Liver (tissue), 9 donors: ENCODE data around the gene INPPL1. TPM values are rescaled to one million over a fixed set of nuclear protein-coding genes. Genes with fewer than 3 reads are reported as not detected.

Experiments
- DNase-seq: peaks from one replicate; pipeline ENCODE4 v3.0.0-alpha.2; 2017; ENCODE audit warnings: low spot score
- H3K27ac ChIP-seq, 2 donors: one replicate each; pipeline ENCODE4 v1.7.0; 2013; ENCODE audit warnings: inconsistent platforms in 2 of 2, low read length in 2 of 2, control low read depth in 1 of 2, low read depth in 1 of 2, mild to moderate bottlenecking in 1 of 2
- H3K27me3 ChIP-seq, 4 donors: one replicate each; pipeline versions ENCODE4 v1.6.1 to v1.7.0; 2013; ENCODE audit warnings: low read length in 3 of 4, inconsistent platforms in 1 of 4, mild to moderate bottlenecking in 1 of 4, moderate library complexity in 1 of 4; ENCODE audit not compliant: control insufficient read depth in 4 of 4, insufficient read depth in 4 of 4
- H3K36me3 ChIP-seq, 4 donors: one replicate each; pipeline versions ENCODE4 v1.6.1 to v1.7.0; 2013; ENCODE audit warnings: low read length in 3 of 4, mild to moderate bottlenecking in 3 of 4, low read depth in 1 of 4, moderate library complexity in 1 of 4; ENCODE audit not compliant: control insufficient read depth in 4 of 4, insufficient read depth in 3 of 4
- H3K4me1 ChIP-seq, 4 donors: one replicate each; pipeline versions ENCODE4 v1.6.1 to v1.7.0; 2013; ENCODE audit warnings: low read length in 3 of 4, mild to moderate bottlenecking in 3 of 4, moderate library complexity in 1 of 4; ENCODE audit not compliant: control insufficient read depth in 4 of 4, insufficient read depth in 4 of 4
- H3K4me3 ChIP-seq, 3 donors: one replicate each; pipeline versions ENCODE4 v1.6.1 to v1.7.0; 2013; ENCODE audit warnings: low read length in 3 of 3, control low read depth in 1 of 3, low read depth in 1 of 3, mild to moderate bottlenecking in 1 of 3
- H3K9ac ChIP-seq, 2 donors: one replicate each; pipeline ENCODE4 v1.7.0; 2013; ENCODE audit warnings: low read length in 2 of 2, mild to moderate bottlenecking in 2 of 2, moderate library complexity in 2 of 2, control low read depth in 1 of 2, low read depth in 1 of 2
- H3K9me3 ChIP-seq, 4 donors: one replicate each; pipeline versions ENCODE4 v1.6.1 to v1.7.0; 2013; ENCODE audit warnings: low read length in 3 of 4; ENCODE audit not compliant: control insufficient read depth in 4 of 4
- ATF3 ChIP-seq: IDR thresholded peaks from 2 replicates; pipeline ENCODE4 v1.6.1; 2016; ENCODE audit warnings: antibody characterized with exemption
- CTCF ChIP-seq: fragments of 150-350 bp; IDR thresholded peaks from 2 replicates; pipeline ENCODE4 v1.5.1; 2017; ENCODE audit warnings: improper control_type of control experiment, low read depth, low read length; ENCODE audit not compliant: missing input control
- EGR1 ChIP-seq, 2 donors: IDR thresholded peaks; 2 replicates each; pipeline ENCODE4 v1.6.1; 2016 to 2018; ENCODE audit warnings: antibody characterized with exemption in 2 of 2, low read depth in 2 of 2
- FOXA1 ChIP-seq: IDR thresholded peaks from 2 replicates; pipeline ENCODE4 v1.6.1; 2016; ENCODE audit warnings: antibody characterized with exemption
- FOXA2 ChIP-seq: IDR thresholded peaks from 2 replicates; pipeline ENCODE4 v1.6.1; 2016; ENCODE audit warnings: antibody characterized with exemption
- GABPA ChIP-seq, 2 donors: IDR thresholded peaks in 1 of 2; conservative IDR thresholded peaks in 1 of 2; 2 replicates each; pipeline ENCODE4 v1.6.1; 2016; ENCODE audit warnings: antibody characterized with exemption in 2 of 2, mild to moderate bottlenecking in 1 of 2, moderate library complexity in 1 of 2
- HNF4A ChIP-seq, 2 donors: conservative IDR thresholded peaks; 2 replicates each; pipeline ENCODE4 v1.6.1; 2016; ENCODE audit warnings: antibody characterized with exemption in 2 of 2, mild to moderate bottlenecking in 2 of 2
- HNF4G ChIP-seq: IDR thresholded peaks from 2 replicates; pipeline ENCODE4 v1.6.1; 2016; ENCODE audit warnings: antibody characterized with exemption
- JUND ChIP-seq, 2 donors: IDR thresholded peaks; 2 replicates each; pipeline ENCODE4 v1.6.1; 2016; ENCODE audit warnings: antibody characterized with exemption in 2 of 2
- MAX ChIP-seq: IDR thresholded peaks from 2 replicates; pipeline ENCODE4 v1.6.1; 2016; ENCODE audit warnings: antibody characterized with exemption
- NR2F2 ChIP-seq: IDR thresholded peaks from 2 replicates; pipeline ENCODE4 v1.6.1; 2016; ENCODE audit warnings: antibody characterized with exemption
- RAD21 ChIP-seq, 2 donors: IDR thresholded peaks; 2 replicates each; pipeline ENCODE4 v1.6.1; 2016; ENCODE audit warnings: antibody characterized with exemption in 2 of 2, mild to moderate bottlenecking in 2 of 2
- REST ChIP-seq: IDR thresholded peaks from 2 replicates; pipeline ENCODE4 v1.6.1; 2016; ENCODE audit warnings: antibody characterized with exemption, mild to moderate bottlenecking
- RXRA ChIP-seq, 2 donors: IDR thresholded peaks; 2 replicates each; pipeline ENCODE4 v1.6.1; 2017 to 2018; ENCODE audit warnings: antibody characterized with exemption in 2 of 2, mild to moderate bottlenecking in 1 of 2
- SP1 ChIP-seq: IDR thresholded peaks from 2 replicates; pipeline ENCODE4 v1.6.1; 2018; ENCODE audit warnings: antibody characterized with exemption, mild to moderate bottlenecking
- TAF1 ChIP-seq: conservative IDR thresholded peaks from 2 replicates; pipeline ENCODE4 v1.6.1; 2016; ENCODE audit warnings: antibody characterized with exemption, mild to moderate bottlenecking
- YY1 ChIP-seq: IDR thresholded peaks from 2 replicates; pipeline ENCODE4 v1.6.1; 2016; ENCODE audit warnings: antibody characterized with exemption, mild to moderate bottlenecking
- ZBTB33 ChIP-seq: IDR thresholded peaks from 2 replicates; pipeline ENCODE4 v1.6.1; 2016; ENCODE audit warnings: antibody characterized with exemption
- WGBS: extraction: QIAGEN DNeasy Blood & Tissue Kit; methylation state at CpG from one replicate; pipeline ENCODE4 v1.1.7; 2013; 5-methylcytosine and 5-hydroxymethylcytosine counted together
- polyA plus RNA-seq, 2 donors: library from polyadenylated mRNA; stranded (reverse) in 1 of 2; unstranded in 1 of 2; fragments of 200-250 nt in 1 of 2; fragments of >200 nt in 1 of 2; fragmentation: Nextera tagmentation in 1 of 2; extraction: Ambion mirVana in 1 of 2; gene quantifications; one replicate each; pipeline versions ENCODE4 v1.2.1 to v1.2.3, GENCODE V29; 2013 to 2015
- total RNA-seq, 2 donors: library from RNA; depleted of rRNA; stranded (reverse); fragments of >200 nt; gene quantifications; one replicate each; pipeline ENCODE4 v1.2.3, GENCODE V29; 2014
- donor health status: healthy.
- donor health status: healthy.
- donor health status: healthy.
- donor health status: healthy.
- donor health status: healthy.

The INPPL1 gene
- total and polyA plus RNA-seq, 4 donors = 7.2 to 29.0 (median 17.1) TPM

- no peak overlapping the region for H3K4me3 ChIP-seq
- H3K4me1 ChIP-seq = no peaks in the 10 kb centered on the region
- no peaks in the 10 kb centered on the region for H3K36me3 ChIP-seq
- TF ChIP-seq FOXA1 = no peak
- no peak for TF ChIP-seq HNF4A (conservative IDR thresholded peaks at IDR 0.05)
- TF ChIP-seq FOXA2 = no peak
- TF ChIP-seq ATF3 = no peak
- TF ChIP-seq RAD21 (IDR thresholded peaks at IDR 0.05) = no peak
- TF ChIP-seq ZBTB33 = no peak
- no peak for TF ChIP-seq RXRA (IDR thresholded peaks at IDR 0.05)
- TF ChIP-seq NR2F2 = no peak
- TF ChIP-seq EGR1 (IDR thresholded peaks at IDR 0.05; ENCODE audit: low read depth in 2 of 2) = no peak
- TF ChIP-seq MAX = no peak
- TF ChIP-seq JUND (IDR thresholded peaks at IDR 0.05) = no peak
- no peak for TF ChIP-seq TAF1
- no peak for TF ChIP-seq REST
- TF ChIP-seq YY1 = no peak
- no peak for TF ChIP-seq HNF4G
- TF ChIP-seq GABPA (IDR thresholded peaks at IDR 0.05 in 1 of 2, conservative IDR thresholded peaks at IDR 0.05 in 1 of 2) = no peak
- TF ChIP-seq SP1 = no peak
- no peaks in the 10 kb centered on the region for H3K9me3 ChIP-seq
- H3K27me3 ChIP-seq = no peaks in the 10 kb centered on the region
- no peak for DNase-seq
- H3K27ac ChIP-seq = no peak overlapping the region
- 75% methylated on average over 2 of the region's 2 CpGs for WGBS
- no peak overlapping the region for H3K9ac ChIP-seq
Observed at GRCh38 chr11:72203163-72203562, 21.4 kb upstream of the INPPL1 start.

- Histone ChIP-seq H3K4me3 (no peak overlapping the region), H3K4me1 (no peaks in the 10 kb centered on the region), H3K9me3 (no peaks in the 10 kb centered on the region), H3K9ac (no peak overlapping the region), H3K27me3 (no peaks in the 10 kb centered on the region), H3K36me3 (no peaks in the 10 kb centered on the region), H3K27ac (no peak overlapping the region)
- DNase-seq = no peak
- no peak for TF ChIP-seq REST
- no peak for TF ChIP-seq EGR1 (IDR thresholded peaks at IDR 0.05; ENCODE audit: low read depth in 2 of 2)
- no peak for TF ChIP-seq TAF1
- TF ChIP-seq FOXA2 = no peak
- no peak for TF ChIP-seq CTCF
- no peak for TF ChIP-seq RXRA (IDR thresholded peaks at IDR 0.05)
- TF ChIP-seq SP1 = no peak
- no peak for TF ChIP-seq HNF4A (conservative IDR thresholded peaks at IDR 0.05)
- no peak for TF ChIP-seq HNF4G
- TF ChIP-seq ZBTB33 = no peak
- no peak for TF ChIP-seq YY1
- no peak for TF ChIP-seq JUND (IDR thresholded peaks at IDR 0.05)
- no peak for TF ChIP-seq ATF3
- TF ChIP-seq NR2F2 = no peak
Observed at GRCh38 chr11:72204886-72205285, 19.7 kb upstream of the INPPL1 start.
